ENCODE results near the gene GPSM1.
"Not testable (repeated sequence)": the region's sequence is repeated elsewhere in the genome, so short reads cannot be mapped to it uniquely, and the experiment has no call there.

Gene GPSM1

GRCh38 chr9:136405481-136405880 lies 78.1 kb downstream of the GPSM1 start:
- H3K4me3 ChIP-seq (ENCODE audit: insufficient read depth, low read depth, low read length), result no peak overlapping the region
- no peaks in the 10 kb centered on the region for H3K9me3 ChIP-seq (ENCODE audit: control insufficient read depth, low read length)
- H3K4me1 ChIP-seq (ENCODE audit: control insufficient read depth, insufficient read depth, low read length), result peaks cover 5% of the 10 kb centered on the region
- peaks cover 23% of the 10 kb centered on the region for H3K36me3 ChIP-seq (ENCODE audit: control insufficient read depth, insufficient read depth, low read length)
- 93 to 95% methylated on average over 6 to 7 of the region's 7 CpGs for WGBS, 2 experiments
- H3K27me3 ChIP-seq (ENCODE audit: control insufficient read depth, insufficient read depth, low read length, poor library complexity, severe bottlenecking), result no peaks in the 10 kb centered on the region
- H3K27ac ChIP-seq (ENCODE audit: insufficient read depth, low read depth, low read length, poor library complexity, severe bottlenecking), result no peak overlapping the region

- H3K27me3 ChIP-seq (ENCODE audit: control insufficient read depth, insufficient read depth, low read length, poor library complexity, severe bottlenecking); H3K4me3 ChIP-seq (ENCODE audit: insufficient read depth, low read depth, low read length); H3K4me1 ChIP-seq (ENCODE audit: control insufficient read depth, insufficient read depth, low read length); H3K27ac ChIP-seq (ENCODE audit: insufficient read depth, low read depth, low read length, poor library complexity, severe bottlenecking); H3K9me3 ChIP-seq (ENCODE audit: control insufficient read depth, low read length): not testable (repeated sequence)
- H3K36me3 ChIP-seq (ENCODE audit: control insufficient read depth, insufficient read depth, low read length), result peaks cover 23% of the 10 kb centered on the region
- 90 to 94% methylated on average over 10 of the region's 10 CpGs for WGBS, 2 experiments
Observed at GRCh38 chr9:136405904-136406303, 78.6 kb downstream of the GPSM1 start.

GRCh38 chr9:136407061-136407460 lies 79.7 kb downstream of the GPSM1 start:
- not testable (repeated sequence) for H3K4me3 ChIP-seq (ENCODE audit: insufficient read depth, low read depth, low read length); H3K27me3 ChIP-seq (ENCODE audit: control insufficient read depth, insufficient read depth, low read length, poor library complexity, severe bottlenecking); H3K9me3 ChIP-seq (ENCODE audit: control insufficient read depth, low read length); H3K27ac ChIP-seq (ENCODE audit: insufficient read depth, low read depth, low read length, poor library complexity, severe bottlenecking)
- peaks cover 23% of the 10 kb centered on the region for H3K36me3 ChIP-seq (ENCODE audit: control insufficient read depth, insufficient read depth, low read length)
- WGBS, 2 experiments, result 95 to 97% methylated on average over 28 of the region's 28 CpGs
- H3K4me1 ChIP-seq (ENCODE audit: control insufficient read depth, insufficient read depth, low read length), result peaks cover 13% of the 10 kb centered on the region

- peaks cover 13% of the 10 kb centered on the region for H3K4me1 ChIP-seq (ENCODE audit: control insufficient read depth, insufficient read depth, low read length)
- no peaks in the 10 kb centered on the region for H3K9me3 ChIP-seq (ENCODE audit: control insufficient read depth, low read length)
- WGBS, 2 experiments, result 94% methylated on average over 7 of the region's 7 CpGs
- no peak overlapping the region for H3K4me3 ChIP-seq (ENCODE audit: insufficient read depth, low read depth, low read length)
- H3K36me3 ChIP-seq (ENCODE audit: control insufficient read depth, insufficient read depth, low read length), result peaks cover 27% of the 10 kb centered on the region
- H3K27ac ChIP-seq (ENCODE audit: insufficient read depth, low read depth, low read length, poor library complexity, severe bottlenecking), result no peak overlapping the region
- H3K27me3 ChIP-seq (ENCODE audit: control insufficient read depth, insufficient read depth, low read length, poor library complexity, severe bottlenecking), result no peaks in the 10 kb centered on the region
Observed at GRCh38 chr9:136407911-136408310, 80.6 kb downstream of the GPSM1 start.

Data from ectodermal cell (in vitro differentiated cells).